NB4 (cell line): Measurements from ENCODE around the gene ANKRD12.

Experiments used
- DNase-seq: peaks from one replicate; pipeline ENCODE4 v3.0.0; 2010; ENCODE audit warnings: low read depth
- H3K4me3 ChIP-seq: one replicate; pipeline ENCODE4 v1.5.1; 2011; ENCODE audit warnings: mild to moderate bottlenecking, low read depth, low read length, moderate library complexity
- CTCF ChIP-seq: IDR thresholded peaks from one replicate; pipeline ENCODE4 v1.5.1; 2012; ENCODE audit warnings: low read depth, low read length
- MAX ChIP-seq: IDR thresholded peaks from 2 replicates; pipeline ENCODE4 v1.6.1; 2011; ENCODE audit warnings: low read depth, low read length
- MYC ChIP-seq: IDR thresholded peaks from 2 replicates; pipeline ENCODE4 v1.6.1; 2011; ENCODE audit warnings: low read depth, low read length
- POLR2A ChIP-seq: IDR thresholded peaks from 2 replicates; pipeline ENCODE4 v1.6.1; 2011; ENCODE audit warnings: mild to moderate bottlenecking; ENCODE audit not compliant: insufficient read length; ENCODE audit errors: extremely low read depth

ANKRD12 gene

DNA sequence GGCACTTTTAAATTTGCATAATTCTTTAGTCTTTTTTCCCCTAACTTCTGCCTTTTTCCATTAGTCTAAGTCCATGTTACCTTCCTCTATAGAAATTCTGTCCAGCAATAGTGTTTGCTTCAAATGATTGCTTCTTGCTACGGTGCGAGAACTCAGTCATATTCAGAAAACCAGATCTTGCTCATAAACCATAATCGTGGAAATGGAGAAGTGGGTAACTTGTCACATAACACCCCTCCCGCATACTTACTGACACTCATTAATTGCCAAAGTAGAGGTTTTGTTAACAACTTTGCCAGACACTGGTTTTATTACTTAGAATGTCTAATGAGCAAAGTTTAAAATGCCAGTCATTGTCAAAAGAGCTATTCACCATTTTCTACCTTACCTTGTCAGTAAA lies 103.7 kb downstream of the ANKRD12 start:
- TF ChIP-seq CTCF: no peak
- peak; percentile 8 for DNase-seq
- no peak overlapping the region for H3K4me3 ChIP-seq

DNA sequence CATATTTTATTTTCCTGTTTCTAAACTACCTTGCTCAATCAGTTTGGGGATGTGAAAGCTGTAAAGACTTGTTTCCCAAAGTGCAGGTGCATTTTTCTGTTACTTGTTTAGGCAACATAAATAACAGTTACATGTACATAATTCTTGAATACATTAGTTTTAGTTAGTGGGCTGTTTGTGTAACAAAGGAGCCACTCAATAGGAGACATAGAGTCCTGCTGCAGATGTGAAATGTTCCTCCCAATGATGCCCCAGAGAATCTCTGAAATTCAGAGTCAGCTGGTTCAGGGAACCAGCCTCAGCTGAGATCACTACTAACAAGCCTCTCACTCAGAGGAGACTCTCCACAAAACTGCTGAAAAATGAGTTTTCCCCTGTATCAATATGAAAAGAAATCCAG lies 106.4 kb downstream of the ANKRD12 start:
- no peak overlapping the region for H3K4me3 ChIP-seq
- TF ChIP-seq POLR2A (no peak), MYC (no peak), CTCF (no peak), MAX (no peak)
- DNase-seq: no peak

DNA sequence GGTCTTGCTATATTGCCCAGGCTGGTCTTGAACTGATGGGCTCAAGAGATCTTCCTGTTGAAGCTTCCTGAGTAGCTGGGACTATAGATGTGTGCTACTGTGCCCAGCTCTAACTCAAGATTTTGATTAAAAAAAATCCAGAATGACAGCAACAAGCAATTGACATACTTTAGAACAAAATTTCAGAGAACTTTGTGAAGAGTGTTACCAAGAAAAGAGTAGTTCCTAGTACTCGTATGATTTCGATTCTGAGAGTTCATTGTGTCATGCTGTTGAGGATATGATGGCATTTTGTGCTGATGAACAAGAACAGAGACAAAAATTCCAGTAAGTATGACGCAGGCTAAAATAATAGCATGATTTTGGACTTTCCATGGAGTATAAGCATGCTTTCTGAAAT lies 107.8 kb downstream of the ANKRD12 start:
- H3K4me3 ChIP-seq: no peak overlapping the region
- TF ChIP-seq POLR2A (no peak), CTCF (no peak)
- no peak for DNase-seq

- H3K4me3 ChIP-seq: no peak overlapping the region
- no peak for TF ChIP-seq CTCF
- no peak for TF ChIP-seq MYC
- no peak for TF ChIP-seq MAX
- TF ChIP-seq POLR2A: no peak
- no peak for DNase-seq
These were observed 112.1 kb downstream of the ANKRD12 start for GRCh38 chr18:9248661-9249060.

DNA sequence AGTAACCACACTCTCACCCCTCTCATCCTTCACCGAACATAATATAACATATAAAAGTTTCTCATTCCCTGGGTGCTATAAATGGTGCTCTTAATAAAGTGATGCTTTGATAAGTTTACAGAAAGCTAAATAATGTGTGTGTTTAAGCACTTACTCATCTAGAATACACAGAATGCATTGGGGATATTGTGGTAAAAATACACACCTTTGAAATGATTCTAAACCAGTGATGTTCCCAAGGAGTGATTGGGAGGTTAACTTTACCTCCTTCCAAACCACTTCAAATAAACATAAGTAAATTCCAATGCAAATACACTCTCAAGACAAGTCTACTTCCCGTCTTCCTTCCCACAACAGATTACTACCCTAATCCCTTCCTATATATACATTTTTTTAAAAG lies 112.7 kb downstream of the ANKRD12 start:
- no peak overlapping the region for H3K4me3 ChIP-seq
- DNase-seq: no peak
- TF ChIP-seq POLR2A (no peak), CTCF (no peak), MYC (no peak), MAX (no peak)

DNA sequence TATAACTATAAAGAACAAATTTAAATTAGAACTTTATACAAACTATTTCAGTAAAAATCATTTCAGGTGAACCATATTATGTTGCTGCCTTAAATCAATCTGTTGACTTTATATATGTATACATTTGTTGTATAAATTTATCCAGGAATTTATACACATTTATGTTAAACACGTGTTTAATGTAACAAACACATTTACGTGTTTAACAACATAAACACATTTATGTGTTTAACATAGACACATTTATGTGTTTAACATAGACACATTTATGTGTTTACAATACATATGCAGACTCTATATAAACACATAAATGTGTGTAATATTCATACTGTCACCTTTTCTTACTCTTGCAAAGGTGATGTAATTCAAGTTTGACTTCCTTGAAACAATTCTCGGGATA lies 122.6 kb downstream of the ANKRD12 start:
- no peak overlapping the region for H3K4me3 ChIP-seq
- no peak for TF ChIP-seq MAX
- TF ChIP-seq CTCF: no peak
- no peak for TF ChIP-seq MYC
- DNase-seq: no peak
